COLO668 (cell line): ENCODE results near the gene AP4M1.
A peak's percentile ranks its signal among the peaks of the same experiment; 100 is the strongest.
"Not testable (repeated sequence)": the region's sequence is repeated elsewhere in the genome, so short reads cannot be mapped to it uniquely, and the experiment has no call there.

Source experiments
- DNase-seq: peaks from one replicate; lab custom pipeline; 2025; ENCODE audit not compliant: unreplicated experiment; lab: John Stamatoyannopoulos, UW

The AP4M1 gene

GRCh38 chr7:100130220-100130607, 28.8 kb downstream of the AP4M1 start:
- peak; percentile 46 for DNase-seq

GRCh38 chr7:100130608-100131453, 29.4 kb downstream of the AP4M1 start:
- DNase-seq, result peak; percentile 81

DNA sequence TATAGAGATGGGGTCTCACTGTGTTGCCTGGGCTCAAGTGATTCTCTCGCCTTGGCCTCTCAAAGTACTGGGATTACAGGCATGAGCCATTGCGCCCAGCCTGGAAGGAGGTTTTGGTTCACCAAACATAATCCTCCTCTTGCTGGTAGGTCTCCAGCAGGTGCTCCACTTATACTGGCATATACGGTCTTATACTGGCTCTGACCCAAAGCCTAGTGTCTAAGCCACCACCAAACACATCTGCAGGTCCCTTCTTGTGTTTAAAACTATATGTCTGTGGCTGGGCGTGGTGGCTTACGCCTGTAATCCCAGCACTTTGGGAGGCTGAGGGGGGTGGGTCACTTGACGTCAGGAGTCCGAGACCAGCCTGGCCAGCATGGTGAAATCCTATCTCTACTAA, 30.7 kb downstream of the AP4M1 start:
- no peak for DNase-seq

- DNase-seq, result peak; percentile 63
These were observed 31.3 kb downstream of the AP4M1 start for GRCh38 chr7:100132697-100133151.

- peak; percentile 32 for DNase-seq
These were observed 36.7 kb downstream of the AP4M1 start for GRCh38 chr7:100137851-100138760.

GRCh38 chr7:100141555-100141949, 40.1 kb downstream of the AP4M1 start:
- DNase-seq, result no peak

DNA sequence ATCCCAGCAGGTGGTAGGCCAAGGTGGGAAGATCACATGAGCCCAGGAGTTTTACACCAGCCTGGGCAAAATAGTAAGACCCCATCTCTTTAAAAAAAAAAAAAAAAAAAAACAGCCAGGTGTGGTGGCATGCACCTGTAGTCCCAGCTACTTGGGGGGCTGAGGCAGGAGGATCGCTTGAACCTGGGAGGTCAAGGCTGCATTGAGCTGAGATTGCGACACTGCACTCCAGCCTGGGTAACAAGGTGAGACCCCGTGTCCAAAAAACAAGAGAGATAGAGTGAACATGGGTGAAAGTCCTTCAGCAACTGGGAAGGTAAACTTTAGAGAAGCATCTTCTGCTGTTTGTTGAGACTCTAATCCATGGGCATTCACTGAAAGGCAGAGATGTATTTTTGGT, 41.0 kb downstream of the AP4M1 start:
- no peak for DNase-seq

DNA sequence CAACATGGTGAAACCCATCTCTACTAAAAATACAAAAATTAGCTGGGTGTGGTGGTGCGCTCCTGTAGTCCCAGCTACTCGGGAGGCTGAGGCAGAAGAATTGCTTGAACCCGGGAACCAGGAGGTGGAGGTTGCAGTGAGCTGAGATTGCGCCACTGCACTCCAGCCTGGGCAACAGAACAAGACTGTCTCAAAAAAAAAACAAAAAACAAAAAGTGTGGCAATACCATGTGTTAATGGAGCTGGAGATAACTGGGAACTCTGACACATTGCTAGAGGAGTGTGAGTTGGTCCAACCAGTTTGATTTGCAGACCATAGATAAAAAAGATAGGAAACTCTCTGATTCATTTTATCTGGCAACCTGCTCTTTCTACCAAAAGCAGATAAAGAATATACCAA, 44.9 kb downstream of the AP4M1 start:
- DNase-seq, result not testable (repeated sequence)

- DNase-seq, result no peak
These were observed 45.8 kb downstream of the AP4M1 start for GRCh38 chr7:100147278-100147677.

DNA sequence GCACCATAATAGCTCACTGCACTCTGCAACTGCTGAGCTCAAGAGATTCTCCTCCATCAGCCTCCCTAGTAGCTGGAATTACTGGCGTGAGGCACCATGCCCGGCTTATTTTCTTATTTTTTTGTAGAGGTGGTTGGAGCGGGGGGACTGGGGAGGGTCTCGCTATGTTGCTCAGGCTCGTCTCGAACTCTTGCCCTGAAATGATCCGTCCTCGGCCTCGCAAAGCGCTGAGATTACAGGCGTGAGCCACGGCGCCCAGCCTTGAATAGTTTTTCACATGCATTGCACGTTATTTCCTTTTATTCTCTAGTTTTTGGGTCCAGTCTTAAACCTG, 46.7 kb downstream of the AP4M1 start:
- no peak for DNase-seq

- DNase-seq, result peak; percentile 98
These were observed 47.3 kb downstream of the AP4M1 start, which contains the start of gene LAMTOR4 for GRCh38 chr7:100148559-100149328. Gene LAMTOR4, plus strand, starts transcription at chr7:100148918. Its CDS starts 55 bp downstream, at chr7:100148973.

DNA sequence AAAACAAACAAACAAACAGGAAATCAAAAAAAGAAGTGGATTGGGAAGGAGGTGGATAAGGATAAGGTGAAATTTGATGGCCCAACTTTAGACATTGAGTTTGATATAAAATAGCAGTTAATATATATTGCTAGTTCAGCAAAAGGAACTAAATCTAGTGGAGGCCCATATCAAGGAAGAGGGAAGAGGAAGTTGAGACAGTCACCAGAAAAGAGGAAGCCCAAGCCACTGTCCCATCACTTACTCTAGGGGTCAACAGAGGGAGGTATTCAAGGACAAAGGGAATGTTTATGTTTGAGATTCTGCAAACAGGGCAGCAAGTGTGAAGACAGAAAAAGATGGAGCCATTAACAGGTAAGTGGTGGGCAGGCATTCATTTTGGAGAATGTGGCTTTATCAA, 51.0 kb downstream of the AP4M1 start:
- DNase-seq, result no peak

- no peak for DNase-seq
These were observed 51.7 kb downstream of the AP4M1 start for GRCh38 chr7:100152937-100153666.

DNA sequence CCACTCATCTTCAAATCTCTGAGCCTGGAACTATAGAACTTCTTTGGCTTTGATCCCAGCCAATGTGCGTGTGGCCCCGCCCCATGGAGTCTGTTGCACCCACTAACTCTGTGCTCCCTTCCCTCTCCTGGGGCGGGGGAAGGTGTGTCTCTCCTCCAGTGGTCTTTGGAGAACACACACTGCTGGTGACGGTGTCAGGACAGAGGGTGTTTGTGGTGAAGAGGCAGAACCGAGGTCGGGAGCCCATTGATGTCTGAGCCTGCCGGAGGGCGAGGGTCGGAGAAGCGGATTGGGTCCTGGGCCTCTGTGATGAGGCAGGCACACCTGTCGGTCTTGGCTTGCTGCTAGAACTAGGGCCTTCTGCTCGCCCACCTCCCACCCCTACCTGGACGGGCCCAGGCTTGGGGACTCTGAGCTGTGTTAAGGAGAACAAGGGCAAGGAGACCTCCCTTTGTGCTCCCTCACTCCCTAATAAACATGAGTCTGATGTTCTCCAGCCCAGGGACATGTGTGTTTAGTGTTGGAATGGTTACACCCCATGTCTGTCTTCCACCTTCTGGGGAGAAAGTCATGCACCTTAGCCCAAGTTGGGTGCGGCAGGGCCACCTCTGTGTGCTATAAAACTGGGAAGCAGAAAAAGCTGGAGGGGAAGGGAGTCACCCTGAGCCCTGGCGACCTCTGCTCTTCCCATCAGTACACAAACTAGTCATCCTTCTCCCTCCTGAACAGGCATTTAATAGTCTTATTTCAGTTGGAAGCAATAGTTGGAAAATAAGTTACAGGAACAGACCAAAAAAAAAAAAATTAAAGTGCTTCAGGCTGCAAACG, 52.5 kb downstream of the AP4M1 start:
- DNase-seq, result no peak

DNA sequence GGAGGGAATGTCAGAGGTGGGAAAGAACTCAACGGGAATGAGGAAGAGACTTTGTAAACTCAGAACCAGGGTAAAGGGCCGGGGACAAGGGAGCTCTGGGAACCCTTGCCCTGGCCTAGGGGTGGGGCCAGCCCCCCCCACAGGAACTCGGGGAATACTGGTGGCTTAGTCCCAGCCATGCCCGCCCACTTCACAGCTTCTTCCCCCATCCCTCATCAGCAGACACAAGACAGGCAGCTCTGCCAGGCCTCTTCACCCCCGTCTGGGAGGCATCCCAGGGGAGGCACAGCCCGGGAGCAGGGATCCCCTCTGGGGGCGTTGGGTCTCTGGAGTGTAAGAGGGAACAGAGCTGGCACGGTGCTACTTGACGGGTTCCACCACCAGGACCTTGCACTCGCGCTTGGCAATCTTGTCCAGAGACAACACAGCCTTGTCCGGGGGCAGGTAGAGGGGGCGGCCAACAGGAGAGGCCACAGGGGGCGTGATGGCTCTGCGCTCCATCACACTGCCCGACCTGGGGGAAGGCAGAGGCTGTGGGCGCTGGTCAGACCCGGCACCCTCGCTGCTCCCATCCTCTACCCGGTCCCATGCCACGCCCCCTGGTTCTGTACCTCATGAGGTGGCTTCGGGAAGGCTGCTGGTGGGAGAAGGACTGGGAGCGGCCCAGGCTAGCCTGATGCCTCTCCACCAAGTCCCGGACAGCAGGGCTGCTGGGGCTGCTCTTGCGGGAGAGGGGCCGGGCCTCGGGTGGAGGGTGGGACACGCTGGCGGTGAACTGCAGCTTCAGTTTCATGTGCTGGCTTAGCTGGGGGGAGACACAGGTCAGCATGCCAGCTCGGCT, 53.4 kb downstream of the AP4M1 start:
- no peak for DNase-seq

DNA sequence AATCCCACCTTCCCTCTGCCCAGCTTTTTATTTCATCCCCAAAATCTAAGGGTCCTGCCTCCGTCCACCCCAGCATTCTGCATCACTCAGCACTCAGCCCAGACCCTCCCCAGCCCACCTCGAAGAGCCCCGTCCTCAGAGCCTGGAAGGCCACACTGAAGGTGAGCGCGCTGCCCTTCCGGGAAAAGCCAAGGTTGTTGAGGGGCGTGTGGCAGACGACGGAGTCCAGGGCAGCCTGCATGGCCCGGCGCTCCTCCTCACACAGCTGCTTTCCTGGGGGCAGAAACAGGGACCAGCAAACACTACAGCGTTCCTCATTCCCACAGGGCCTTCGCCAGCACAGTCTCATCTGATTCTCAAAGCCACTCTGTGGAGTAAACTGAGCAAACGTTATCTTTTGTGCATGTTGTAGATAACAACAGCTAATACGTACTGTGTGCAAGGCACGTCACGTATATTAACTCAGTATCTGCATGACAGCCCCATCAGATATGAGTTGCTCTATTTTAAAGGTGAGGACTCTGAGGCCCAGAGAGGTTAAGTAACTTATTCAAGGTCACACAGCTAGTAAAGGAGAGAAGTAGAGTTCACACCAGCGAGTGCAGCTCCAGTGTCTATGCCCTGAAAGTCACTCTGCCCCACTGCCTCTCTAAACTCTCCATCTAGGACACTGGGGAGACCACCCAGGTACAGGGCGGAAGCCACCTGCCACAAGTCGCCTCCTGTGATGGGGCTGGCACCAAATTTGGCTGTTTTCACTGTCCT, 54.3 kb downstream of the AP4M1 start:
- no peak for DNase-seq

DNA sequence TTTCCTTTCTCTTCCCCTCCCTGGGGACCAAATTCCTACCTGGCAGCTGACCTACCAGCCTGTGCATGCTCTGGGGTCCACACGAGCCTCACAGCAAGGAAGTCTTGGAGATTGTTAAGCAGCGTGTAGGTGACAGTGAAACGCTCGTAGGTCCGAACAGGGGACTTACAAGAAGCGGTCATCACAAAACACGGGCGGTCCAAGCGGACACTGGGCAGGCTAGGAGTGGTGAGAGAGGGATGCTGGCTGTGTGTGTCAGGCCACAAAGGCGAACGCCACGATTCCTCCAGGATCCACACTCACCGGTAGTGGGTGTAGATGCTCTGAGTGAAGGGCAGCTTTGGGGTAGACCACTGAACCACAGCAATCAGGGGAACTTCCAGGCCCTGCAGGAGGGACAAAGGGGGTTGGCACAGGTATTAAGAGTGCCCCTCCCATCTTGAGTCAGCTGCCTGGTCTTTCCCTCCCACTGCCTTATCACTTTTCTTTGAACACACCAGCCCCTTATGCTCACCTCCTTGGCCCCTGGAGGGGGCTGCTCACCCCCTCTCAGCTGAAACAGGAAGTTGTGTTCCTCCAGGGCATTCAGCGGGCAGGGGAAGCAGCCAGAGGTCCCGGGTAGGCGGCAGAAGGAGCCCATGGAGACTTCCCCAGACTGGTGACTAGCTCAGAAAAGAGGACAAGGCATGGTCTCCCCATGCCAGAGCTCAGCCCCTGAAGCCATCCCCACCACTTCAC, 55.1 kb downstream of the AP4M1 start:
- no peak for DNase-seq

GRCh38 chr7:100157069-100157333, 55.6 kb downstream of the AP4M1 start:
- no peak for DNase-seq
